BLaER1 treated with 17β-estradiol and CSF1 and Interleukin-3, amounts not matched to agents 10 nM and 100 nM (cell line): ENCODE results near the gene SHMT1.
A peak's percentile ranks its signal among the peaks of the same experiment; 100 is the strongest.

Source experiments
- H3K27ac ChIP-seq, 11 experiments: shearing (Covaris generic); formaldehyde crosslinking; 2 replicates each; pipeline ENCODE4 v1.8.1; 2022
- H3K27me3 ChIP-seq, 11 experiments: shearing (Covaris generic); formaldehyde crosslinking; 2 replicates each; pipeline ENCODE4 v1.8.1; 2022
- H3K36me3 ChIP-seq, 11 experiments: shearing (Covaris generic); formaldehyde crosslinking; 2 replicates each; pipeline ENCODE4 v1.8.1; 2022
- H3K4me1 ChIP-seq, 10 experiments: shearing (Covaris generic); formaldehyde crosslinking; 2 replicates each; pipeline ENCODE4 v1.8.1; 2022
- H3K4me2 ChIP-seq, 11 experiments: shearing (Covaris generic); formaldehyde crosslinking; 2 replicates each; pipeline ENCODE4 v1.8.1; 2022
- H3K4me3 ChIP-seq, 10 experiments: shearing (Covaris generic); formaldehyde crosslinking; 2 replicates each; pipeline ENCODE4 v1.8.1; 2022
- H3K9ac ChIP-seq, 11 experiments: shearing (Covaris generic); formaldehyde crosslinking; 2 replicates each; pipeline ENCODE4 v1.8.1; 2022
- H3K9me3 ChIP-seq, 11 experiments: shearing (Covaris generic); formaldehyde crosslinking; replicated peaks in 1 of 11; 2 replicates each; pipeline ENCODE4 v1.8.1; 2022
- H4K20me1 ChIP-seq, 11 experiments: shearing (Covaris generic); formaldehyde crosslinking; 2 replicates each; pipeline ENCODE4 v1.8.1; 2022
- Cebpa-rat ChIP-seq, 11 experiments: shearing (Covaris generic); IDR thresholded peaks; 2 replicates each; pipeline ENCODE4 v1.8.1; 2022

SHMT1 gene

GRCh38 chr17:18332909-18333489 lies 30.4 kb downstream of the SHMT1 start:
- Histone ChIP-seq H4K20me1 (peaks cover 5 to 51% (median 20%) of the 10 kb centered on the region in 11 experiments; a peak in 19 of 22 replicates), H3K9me3 (peaks cover 0 to 1% (median under 1%) of the 10 kb centered on the region in 11 experiments; a peak in 9 of 22 replicates), H3K4me2 (no peak overlapping the region), H3K9ac (no peak overlapping the region), H3K36me3 (peaks cover 83 to 96% (median 92%) of the 10 kb centered on the region in 11 experiments), H3K4me3 (no peak overlapping the region), H3K27me3 (no peaks in the 10 kb centered on the region), H3K27ac (no peak overlapping the region), H3K4me1 (no peaks in the 10 kb centered on the region)
- TF ChIP-seq Cebpa-rat (IDR thresholded peaks at IDR 0.05), result no peak

DNA sequence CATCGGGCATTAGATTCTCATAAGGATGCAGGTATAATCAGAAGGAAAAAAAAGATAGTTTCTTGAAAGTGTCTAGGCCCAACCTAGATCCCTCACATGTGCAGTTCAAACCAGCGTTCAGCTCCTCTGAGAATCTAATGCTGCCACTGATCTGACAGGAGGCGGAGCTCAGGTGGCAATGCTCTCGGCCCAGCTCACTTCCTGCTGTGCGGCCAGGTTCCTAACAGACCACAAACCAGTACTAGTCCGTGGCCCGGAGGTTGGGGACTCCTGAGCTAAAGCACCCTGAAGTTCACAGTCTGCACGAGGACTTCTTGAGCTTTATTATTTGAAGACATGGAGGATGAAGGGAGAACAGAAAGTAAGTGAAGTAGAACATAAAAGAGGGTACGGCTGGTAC lies 31.5 kb downstream of the SHMT1 start:
- H3K27ac ChIP-seq, result no peak overlapping the region
- no peak overlapping the region for H3K4me3 ChIP-seq
- H3K4me2 ChIP-seq, result no peak overlapping the region
- no peak overlapping the region for H3K9ac ChIP-seq
- H3K4me1 ChIP-seq, result no peaks in the 10 kb centered on the region
- peaks cover 89 to 100% (median 98%) of the 10 kb centered on the region in 11 experiments for H3K36me3 ChIP-seq
- H3K9me3 ChIP-seq, result no peaks in the 10 kb centered on the region
- H4K20me1 ChIP-seq, result peaks cover 10 to 62% (median 29%) of the 10 kb centered on the region in 11 experiments; a peak in 20 of 22 replicates
- no peak for TF ChIP-seq Cebpa-rat (IDR thresholded peaks at IDR 0.05)
- H3K27me3 ChIP-seq, result no peaks in the 10 kb centered on the region

- TF ChIP-seq Cebpa-rat (IDR thresholded peaks at IDR 0.05), result no peak
- Histone ChIP-seq H4K20me1 (peaks cover 18 to 93% (median 61%) of the 10 kb centered on the region in 11 experiments; a peak in 21 of 22 replicates), H3K4me1 (peaks cover 0 to 31% (median 14%) of the 10 kb centered on the region in 10 experiments; a peak in 12 of 20 replicates), H3K36me3 (peaks cover 87 to 100% (median 97%) of the 10 kb centered on the region in 11 experiments), H3K27ac (no peak overlapping the region), H3K27me3 (no peaks in the 10 kb centered on the region), H3K9me3 (no peaks in the 10 kb centered on the region), H3K4me2 (no peak overlapping the region), H3K9ac (no peak overlapping the region), H3K4me3 (no peak overlapping the region)
These were observed 34.6 kb downstream of the SHMT1 start for GRCh38 chr17:18328643-18329204.

DNA sequence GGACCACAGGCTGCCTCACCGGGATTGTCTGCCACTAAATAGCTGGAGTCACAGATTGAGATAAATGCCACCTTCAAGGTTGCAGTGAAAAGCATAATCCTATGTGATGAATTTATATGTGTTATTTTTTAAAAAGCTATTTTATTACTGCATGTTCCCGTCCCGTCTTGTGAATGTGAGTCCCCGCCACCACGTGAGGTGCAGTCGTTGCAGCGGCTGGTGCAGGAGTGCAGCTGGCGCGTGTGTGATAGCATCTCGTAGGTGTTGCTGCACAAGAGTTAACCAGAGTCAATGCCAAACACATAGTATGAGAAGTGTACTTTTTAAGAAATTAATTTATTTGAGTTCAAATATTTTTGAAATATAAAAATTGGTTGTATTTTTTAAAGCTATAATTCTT lies 35.8 kb downstream of the SHMT1 start:
- no peak overlapping the region for H3K4me2 ChIP-seq

GRCh38 chr17:18327093-18327492 lies 36.3 kb downstream of the SHMT1 start:
- TF ChIP-seq Cebpa-rat (IDR thresholded peaks at IDR 0.05), result no peak
- peaks cover 0 to 44% (median 14%) of the 10 kb centered on the region in 10 experiments; a peak in 12 of 20 replicates for H3K4me1 ChIP-seq
- H3K4me2 ChIP-seq, result no peak overlapping the region
- H3K36me3 ChIP-seq, result peaks cover 88 to 100% (median 97%) of the 10 kb centered on the region in 11 experiments
- no peaks in the 10 kb centered on the region for H3K9me3 ChIP-seq
- peak overlapping the region in 1 of 11 experiments; percentile 23; a peak in 1 of 22 replicates for H3K9ac ChIP-seq
- no peak overlapping the region for H3K4me3 ChIP-seq
- no peak overlapping the region for H3K27ac ChIP-seq
- peaks cover 18 to 100% (median 73%) of the 10 kb centered on the region in 11 experiments; a peak in 21 of 22 replicates for H4K20me1 ChIP-seq
- no peaks in the 10 kb centered on the region for H3K27me3 ChIP-seq

More for the DNA sequence above, 35.8 kb downstream of the SHMT1 start:
- H3K27ac ChIP-seq, result no peak overlapping the region
- H3K9me3 ChIP-seq, result no peaks in the 10 kb centered on the region
- H3K4me3 ChIP-seq, result no peak overlapping the region
- peaks cover 0 to 40% (median 14%) of the 10 kb centered on the region in 10 experiments; a peak in 12 of 20 replicates for H3K4me1 ChIP-seq
- H3K36me3 ChIP-seq, result peaks cover 88 to 100% (median 99%) of the 10 kb centered on the region in 11 experiments
- peak overlapping the region in 1 of 11 experiments; percentile 23; a peak in 1 of 22 replicates for H3K9ac ChIP-seq
- H4K20me1 ChIP-seq, result peaks cover 18 to 100% (median 72%) of the 10 kb centered on the region in 11 experiments; a peak in 21 of 22 replicates
- H3K27me3 ChIP-seq, result no peaks in the 10 kb centered on the region
- no peak for TF ChIP-seq Cebpa-rat (IDR thresholded peaks at IDR 0.05)

DNA sequence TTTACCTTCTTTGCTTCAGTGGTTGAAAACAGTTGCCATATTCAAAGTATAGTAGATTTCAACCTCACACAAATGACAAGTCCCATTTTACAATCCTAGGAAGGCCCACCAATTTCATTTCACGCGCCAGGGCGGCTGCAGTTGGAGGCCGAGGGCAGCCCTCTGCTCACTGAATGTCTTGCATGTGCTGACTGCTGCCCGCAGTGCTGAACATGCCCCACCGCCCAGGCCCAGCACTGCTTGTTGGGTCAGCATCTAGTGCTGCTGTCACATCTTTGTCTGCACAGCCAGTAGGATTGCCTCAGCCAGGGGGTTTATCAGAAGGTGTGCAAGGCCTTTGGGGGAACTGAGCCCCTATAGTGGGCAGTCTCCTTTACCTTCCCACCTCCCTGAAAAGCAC lies 36.8 kb downstream of the SHMT1 start:
- Histone ChIP-seq H3K4me2 (no peak overlapping the region), H3K27me3 (no peaks in the 10 kb centered on the region), H3K36me3 (peaks cover 87 to 100% (median 94%) of the 10 kb centered on the region in 11 experiments), H3K27ac (no peak overlapping the region), H4K20me1 (peaks cover 18 to 100% (median 78%) of the 10 kb centered on the region in 11 experiments; a peak in 21 of 22 replicates), H3K4me1 (peaks cover 0 to 45% (median 14%) of the 10 kb centered on the region in 10 experiments; a peak in 12 of 20 replicates), H3K4me3 (no peak overlapping the region), H3K9ac (0 out of 22 replicates have a peak overlapping the region, but pooled peaks of 1 of the 11 experiments have one; percentile 23), H3K9me3 (no peaks in the 10 kb centered on the region)
- TF ChIP-seq Cebpa-rat (IDR thresholded peaks at IDR 0.05), result no peak

DNA sequence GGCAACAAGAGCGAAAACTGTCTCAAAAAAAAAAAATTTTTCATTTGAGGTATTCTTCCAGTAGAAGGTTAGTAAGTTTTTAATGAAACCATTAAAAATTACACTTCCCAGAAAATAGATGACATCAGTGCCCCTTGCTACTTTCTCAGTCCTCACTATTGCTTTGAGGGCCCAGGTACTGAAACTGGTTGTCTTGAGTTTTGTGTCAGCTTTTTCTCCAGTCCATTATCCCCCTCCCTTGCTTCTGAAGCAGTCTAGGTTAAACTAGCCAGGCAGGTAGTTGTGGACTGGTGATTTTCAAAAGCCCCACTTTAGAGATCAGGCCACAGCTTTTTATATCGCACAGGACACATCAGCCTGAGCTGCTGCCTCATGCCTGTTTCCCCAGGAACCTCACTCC lies 37.3 kb downstream of the SHMT1 start:
- Histone ChIP-seq H4K20me1 (peaks cover 20 to 100% (median 83%) of the 10 kb centered on the region in 11 experiments; a peak in 21 of 22 replicates), H3K36me3 (peaks cover 85 to 100% (median 91%) of the 10 kb centered on the region in 11 experiments), H3K4me1 (peaks cover 0 to 50% (median 14%) of the 10 kb centered on the region in 10 experiments; a peak in 12 of 20 replicates), H3K4me3 (no peak overlapping the region), H3K9me3 (no peaks in the 10 kb centered on the region), H3K9ac (0 out of 22 replicates have a peak overlapping the region, but pooled peaks of 1 of the 11 experiments have one; percentile 5), H3K27ac (no peak overlapping the region), H3K27me3 (no peaks in the 10 kb centered on the region), H3K4me2 (peak overlapping the region in 4 of 11 experiments; percentile 41 to 72 (median 64); a peak in 3 of 22 replicates)
- TF ChIP-seq Cebpa-rat (IDR thresholded peaks at IDR 0.05), result no peak

DNA sequence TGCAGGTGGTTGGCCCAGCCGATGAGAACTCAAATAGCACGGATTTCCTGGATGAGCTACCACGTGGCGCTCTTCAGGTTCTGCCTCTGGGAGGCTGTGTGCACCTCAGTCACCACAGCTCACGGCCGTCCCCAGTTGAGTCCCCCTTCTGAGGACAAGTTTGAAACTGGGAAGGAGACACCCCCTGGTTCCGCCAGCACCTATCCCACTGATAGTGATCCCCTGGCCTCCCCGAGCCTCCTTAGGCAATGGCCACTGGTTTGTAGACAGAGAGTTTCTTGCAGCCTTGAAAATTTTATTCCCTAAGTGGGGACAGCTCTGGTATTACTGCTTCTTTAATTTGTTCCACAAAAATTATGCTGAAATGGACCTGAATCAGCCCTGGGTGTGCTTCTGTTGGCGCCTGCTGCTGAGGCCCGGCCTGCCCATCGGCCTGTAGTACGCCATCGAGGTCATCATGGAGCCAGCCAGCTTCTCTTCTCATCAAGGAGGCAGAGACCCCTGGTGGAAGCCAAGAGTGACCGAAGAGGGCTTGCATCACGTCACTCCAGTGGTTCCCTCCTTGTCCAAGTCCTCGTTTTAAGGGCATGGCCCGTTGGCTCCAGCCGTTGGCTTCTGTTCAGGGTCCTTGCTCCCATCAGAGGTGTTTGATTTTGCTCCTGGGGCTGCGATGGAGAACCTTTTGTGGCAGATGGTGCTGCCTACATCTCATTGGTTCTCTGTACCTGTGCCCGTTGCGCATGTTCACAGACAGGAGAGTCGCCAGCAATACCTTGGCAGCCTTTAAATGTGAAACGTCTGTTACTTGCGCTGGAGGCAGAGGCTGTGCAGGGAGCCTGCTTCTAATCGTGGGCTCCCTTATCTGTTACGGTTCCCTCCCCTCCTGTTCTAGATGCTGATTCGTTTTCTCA lies 39.0 kb downstream of the SHMT1 start:
- H3K27me3 ChIP-seq, result no peaks in the 10 kb centered on the region
- H3K9ac ChIP-seq, result peak overlapping the region in 5 of 11 experiments; percentile 18 to 71 (median 31); a peak in 4 of 22 replicates
- H3K27ac ChIP-seq, result peak overlapping the region in 5 of 11 experiments; percentile 8 to 54 (median 33); a peak in 4 of 22 replicates
- no peak overlapping the region for H3K4me3 ChIP-seq
- peaks cover 7 to 67% (median 26%) of the 10 kb centered on the region in 10 experiments; a peak in 18 of 20 replicates for H3K4me1 ChIP-seq
- H3K9me3 ChIP-seq, result no peaks in the 10 kb centered on the region
- no peak for TF ChIP-seq Cebpa-rat (IDR thresholded peaks at IDR 0.05)
- H3K4me2 ChIP-seq, result peak overlapping the region in 5 of 11 experiments; percentile 41 to 72 (median 64); a peak in 10 of 22 replicates
- peaks cover 36 to 100% (median 96%) of the 10 kb centered on the region in 11 experiments for H4K20me1 ChIP-seq
- peaks cover 70 to 98% (median 83%) of the 10 kb centered on the region in 11 experiments for H3K36me3 ChIP-seq
